Stimulated activated CD8-positive, alpha-beta memory T cell treated with anti-CD3 and anti-CD28 coated beads, Interleukin-7, amount 100 ng/mL, for 4 hours (primary cell): ENCODE measurements around the gene FUT1.
"Not testable (repeated sequence)": the region's sequence is repeated elsewhere in the genome, so short reads cannot be mapped to it uniquely, and the experiment has no call there.

Experiments
- DNase-seq, 2 donors: peaks; one replicate each; pipeline ENCODE4 v3.0.0-alpha.2; 2020; ENCODE audit warnings: low read depth in 2 of 2

FUT1 gene

DNA sequence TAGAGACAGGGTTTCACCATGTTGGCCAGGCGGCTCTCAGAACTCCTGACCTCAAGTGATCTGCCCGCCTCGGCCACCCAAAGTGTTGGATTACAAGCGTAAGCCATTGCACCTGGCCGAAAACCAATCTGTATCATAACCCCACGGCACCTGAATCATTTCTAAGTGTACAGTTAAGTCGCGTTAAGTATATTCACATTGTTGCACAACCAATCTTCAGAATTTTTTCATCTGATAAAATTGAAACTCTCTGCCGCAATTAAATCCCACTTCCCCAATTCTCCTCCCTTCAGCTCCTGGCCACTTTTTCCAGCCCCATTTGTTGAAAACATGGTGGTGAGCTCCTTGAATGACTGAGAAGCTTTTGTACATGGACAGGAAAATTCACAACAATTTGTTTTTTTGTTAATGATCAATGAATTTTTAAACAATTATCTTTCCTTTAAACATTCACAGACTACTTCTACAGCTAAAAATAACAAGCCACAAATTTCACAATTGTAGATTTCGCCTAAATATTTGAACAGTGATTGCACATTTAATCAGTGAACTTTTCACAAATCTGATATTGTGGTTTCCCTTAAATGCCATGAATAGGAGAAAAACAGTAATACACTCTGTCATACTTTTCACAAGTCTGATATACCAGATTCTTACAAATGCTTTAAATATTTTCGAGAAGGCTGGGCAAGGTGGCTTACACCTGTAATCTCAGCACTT is 16.7 kb upstream of the FUT1 start:
- DNase-seq: no peak

DNA sequence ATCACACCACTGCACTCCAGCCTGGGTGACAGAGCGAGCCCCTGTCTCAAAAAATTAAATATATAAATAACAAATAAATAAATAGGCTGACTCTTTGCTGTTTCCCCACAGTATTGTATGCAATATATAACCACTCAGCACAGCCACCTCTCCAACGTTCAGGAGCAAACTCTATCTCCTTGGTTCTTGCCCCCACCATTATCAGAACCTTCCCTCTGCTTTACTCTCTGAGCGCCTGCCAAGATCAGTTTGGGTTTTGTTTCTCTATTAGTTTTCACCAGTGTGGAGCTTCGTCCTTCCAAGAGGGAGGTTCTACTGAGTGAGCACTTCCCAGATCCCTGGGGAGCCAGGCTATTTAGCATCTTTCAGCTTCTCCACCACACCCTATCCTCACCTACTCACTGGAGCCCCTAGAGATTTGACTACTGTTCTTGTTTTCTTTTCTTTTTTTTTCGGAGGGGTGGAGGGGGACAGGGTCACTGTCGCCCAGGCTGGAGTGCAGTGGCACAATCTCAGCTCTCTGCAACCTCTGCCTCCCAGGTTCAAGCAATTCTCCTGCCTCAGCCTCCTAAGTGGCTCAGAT is 15.8 kb upstream of the FUT1 start:
- not testable (repeated sequence) for DNase-seq

DNA sequence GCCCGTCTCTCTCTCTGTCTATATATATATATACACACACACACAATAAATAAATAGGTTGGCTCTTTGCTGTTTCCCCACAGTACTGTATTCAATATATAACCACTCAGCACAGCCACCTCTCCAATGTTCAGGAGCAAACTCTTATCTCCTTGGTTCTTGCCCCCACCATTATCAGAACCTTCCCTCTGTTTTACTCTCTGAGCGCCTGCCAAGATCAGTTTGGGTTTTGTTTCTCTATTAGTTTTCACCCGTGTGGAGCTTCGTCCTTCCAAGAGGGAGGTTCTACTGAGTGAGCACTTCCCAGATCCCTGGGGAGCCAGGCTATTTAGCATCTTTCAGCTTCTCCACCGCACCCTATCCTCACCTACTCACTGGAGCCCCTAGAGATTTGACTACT is 13.4 kb upstream of the FUT1 start:
- not testable (repeated sequence) for DNase-seq

DNA sequence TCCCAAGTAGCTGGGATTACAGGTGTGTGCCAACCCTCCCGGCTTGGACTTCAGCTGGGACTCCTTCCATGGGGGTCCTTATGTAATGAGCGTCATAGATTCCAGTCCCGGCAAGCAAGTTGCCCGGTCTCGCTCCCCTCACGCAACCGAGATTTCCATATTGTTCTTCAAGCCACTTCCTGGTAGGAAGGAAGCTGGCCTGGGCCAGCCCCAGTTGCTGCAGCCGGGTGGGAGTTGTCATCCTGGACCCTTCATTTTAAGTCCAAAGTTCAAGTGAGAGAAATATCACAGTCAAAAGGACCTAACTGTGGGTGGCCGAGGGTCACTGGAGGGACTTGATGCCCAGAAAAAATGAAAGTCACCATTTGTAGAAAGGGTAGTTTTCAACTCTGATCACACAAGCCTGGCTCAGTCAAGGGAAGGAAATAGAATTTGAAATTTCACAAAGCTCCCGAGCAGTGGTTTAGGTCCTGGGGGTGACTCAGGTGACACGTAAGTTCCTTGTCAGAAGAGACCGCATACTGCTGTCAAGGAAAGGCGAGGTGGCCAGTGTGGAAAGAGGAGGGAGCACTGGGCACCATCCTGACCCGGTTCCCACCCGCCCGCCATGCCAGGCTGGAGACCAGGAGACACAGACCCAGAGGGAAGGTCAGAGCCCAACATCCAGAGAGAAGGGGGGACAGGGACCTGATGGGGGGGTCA is 8.2 kb upstream of the FUT1 start:
- no peak for DNase-seq

DNA sequence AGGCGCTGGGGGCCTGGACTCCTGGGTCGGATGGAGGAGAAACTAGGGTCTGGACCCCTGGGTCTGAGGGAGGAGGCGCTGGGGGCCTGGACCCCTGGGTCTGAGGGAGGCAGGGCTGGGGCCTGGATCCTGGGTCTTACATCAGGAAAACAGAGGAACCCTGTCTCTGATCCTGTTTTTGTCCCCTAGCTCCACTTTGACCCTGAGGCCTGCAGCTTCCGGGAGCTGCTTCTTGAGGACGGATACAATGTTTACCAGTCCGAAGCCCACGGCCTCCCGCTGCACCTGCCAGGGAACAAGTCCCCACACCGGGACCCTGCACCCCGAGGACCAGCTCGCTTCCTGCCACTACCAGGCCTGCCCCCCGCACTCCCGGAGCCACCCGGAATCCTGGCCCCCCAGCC is 5.3 kb upstream of the FUT1 start:
- DNase-seq: no peak

DNA sequence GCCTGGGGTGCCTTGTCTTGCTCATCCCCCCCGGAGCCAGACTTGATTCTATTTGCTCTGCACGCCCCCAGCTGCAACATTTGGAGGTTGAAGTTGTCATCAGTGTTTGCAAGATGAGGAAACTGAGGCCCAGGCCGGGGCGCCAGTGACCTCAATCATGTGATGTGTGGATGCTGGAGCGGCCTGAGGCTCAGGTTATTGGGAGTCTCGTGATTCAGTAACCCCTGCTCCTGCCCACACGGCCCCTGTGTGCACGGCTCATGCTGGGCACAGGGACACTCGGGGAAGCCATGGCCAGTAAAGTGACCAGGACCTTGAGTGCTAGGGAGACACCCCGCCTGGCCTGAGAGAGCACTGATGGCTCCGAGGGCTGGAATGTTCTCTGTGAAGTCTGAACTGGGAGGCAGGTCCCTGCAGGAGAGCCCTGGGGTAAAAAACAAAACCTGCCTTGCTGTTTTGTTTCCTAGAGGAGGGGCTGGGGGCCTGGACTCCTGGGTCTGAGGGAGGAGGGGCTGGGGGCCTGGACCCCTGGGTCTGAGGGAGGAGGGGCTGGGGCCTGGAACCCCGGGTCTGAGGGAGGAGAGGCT is 4.7 kb upstream of the FUT1 start:
- DNase-seq: no peak

DNA sequence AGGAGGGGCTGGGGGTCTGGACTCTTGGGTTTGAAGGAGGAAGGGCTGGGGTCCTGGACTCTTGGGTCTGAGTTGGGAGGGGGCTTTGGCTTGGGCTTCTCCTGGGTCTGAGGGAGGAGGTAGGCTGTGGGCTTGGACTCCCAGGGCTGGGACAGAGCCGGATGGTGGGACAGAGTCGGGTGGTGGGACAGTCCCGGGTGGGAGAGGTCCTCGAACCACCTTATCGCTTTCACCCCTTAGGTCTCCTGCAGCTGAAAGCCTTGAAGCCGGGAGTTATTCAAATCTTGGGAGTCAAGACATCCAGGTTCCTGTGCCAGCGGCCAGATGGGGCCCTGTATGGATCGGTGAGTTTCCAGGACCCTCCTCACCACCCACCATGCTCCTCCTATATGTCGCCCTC is 4.2 kb upstream of the FUT1 start:
- DNase-seq: no peak

DNA sequence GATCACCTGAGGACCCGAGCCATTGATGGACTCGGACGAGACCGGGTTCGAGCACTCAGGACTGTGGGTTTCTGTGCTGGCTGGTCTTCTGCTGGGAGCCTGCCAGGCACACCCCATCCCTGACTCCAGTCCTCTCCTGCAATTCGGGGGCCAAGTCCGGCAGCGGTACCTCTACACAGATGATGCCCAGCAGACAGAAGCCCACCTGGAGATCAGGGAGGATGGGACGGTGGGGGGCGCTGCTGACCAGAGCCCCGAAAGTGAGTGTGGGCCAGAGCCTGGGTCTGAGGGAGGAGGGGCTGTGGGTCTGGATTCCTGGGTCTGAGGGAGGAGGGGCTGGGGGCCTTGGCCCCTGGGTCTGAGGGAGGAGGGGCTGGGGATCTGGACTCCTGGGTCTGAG is 3.8 kb upstream of the FUT1 start:
- DNase-seq: no peak

DNA sequence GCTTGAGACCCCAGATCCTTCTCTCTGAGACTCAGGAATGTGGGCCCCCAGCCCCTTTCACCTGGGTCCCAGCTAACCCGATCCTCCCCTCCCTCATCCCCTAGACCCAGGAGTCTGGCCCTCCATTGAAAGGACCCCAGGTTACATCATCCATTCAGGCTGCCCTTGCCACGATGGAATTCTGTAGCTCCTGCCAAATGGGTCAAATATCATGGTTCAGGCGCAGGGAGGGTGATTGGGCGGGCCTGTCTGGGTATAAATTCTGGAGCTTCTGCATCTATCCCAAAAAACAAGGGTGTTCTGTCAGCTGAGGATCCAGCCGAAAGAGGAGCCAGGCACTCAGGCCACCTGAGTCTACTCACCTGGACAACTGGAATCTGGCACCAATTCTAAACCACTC is 3.3 kb upstream of the FUT1 start:
- DNase-seq: no peak

DNA sequence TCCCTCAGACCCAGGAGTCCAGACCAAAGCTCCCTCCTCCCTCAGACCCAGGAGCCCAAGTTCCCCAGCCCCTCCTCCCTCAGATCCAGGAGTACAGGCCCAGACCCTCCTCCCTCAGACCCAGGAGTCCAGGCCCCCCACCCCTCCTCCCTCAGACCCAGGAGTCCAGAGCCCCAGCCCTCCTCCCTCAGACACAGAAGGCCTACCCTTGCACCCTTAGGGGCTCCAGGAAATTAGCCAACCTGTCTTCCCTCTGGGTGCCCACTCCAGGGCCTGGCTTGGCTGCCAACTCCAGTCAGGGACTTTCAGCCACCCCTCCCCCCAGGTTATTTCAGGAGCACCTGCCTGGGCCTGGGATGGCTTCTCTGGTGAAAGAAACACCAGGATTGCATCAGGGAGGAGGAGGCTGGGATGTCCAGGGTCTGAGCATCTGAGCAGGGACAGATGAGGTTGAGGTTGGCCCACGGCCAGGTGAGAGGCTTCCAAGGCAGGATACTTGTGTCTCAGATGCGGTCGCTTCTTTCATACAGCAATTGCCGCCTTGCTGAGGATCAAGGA is 2.7 kb upstream of the FUT1 start, which contains the start of gene FGF21:
Gene FGF21, plus strand, starts transcription at position 441 of the 558 bp plus-strand sequence. CDS start 713 bp downstream, outside the sequence.
- DNase-seq: no peak

DNA sequence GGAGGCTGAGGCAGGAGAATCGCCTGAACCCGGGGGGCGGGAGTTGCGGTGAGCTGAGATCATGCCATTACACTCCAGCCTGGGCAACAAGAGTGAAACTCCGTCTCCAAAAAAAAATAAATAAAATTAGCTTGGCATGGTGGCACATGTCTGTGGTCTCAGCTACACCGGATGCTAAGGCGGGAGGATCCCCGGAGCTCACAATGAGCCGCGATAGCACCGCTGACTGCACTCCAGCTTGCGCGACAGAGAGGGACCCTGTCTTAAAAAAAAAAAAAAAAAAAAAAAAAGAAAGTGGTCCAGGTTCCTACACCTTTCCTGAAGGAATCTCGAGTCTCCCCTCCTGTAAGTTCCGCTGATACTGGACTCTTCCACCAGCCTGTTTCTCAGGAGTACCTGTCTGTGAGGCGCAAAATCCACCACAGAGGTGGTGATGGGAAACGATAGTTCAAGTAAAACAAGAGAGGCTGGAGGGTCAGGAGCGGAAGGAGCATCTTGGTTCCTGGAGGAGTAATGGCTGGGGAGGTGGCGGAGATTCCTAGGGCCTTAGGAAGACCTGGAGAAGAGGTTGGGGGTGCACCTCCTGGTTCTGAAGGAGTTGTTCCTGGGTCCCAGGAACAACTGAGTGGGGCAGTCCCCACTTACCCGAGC is 471 bp downstream of the FUT1 start:
- no peak for DNase-seq

DNA sequence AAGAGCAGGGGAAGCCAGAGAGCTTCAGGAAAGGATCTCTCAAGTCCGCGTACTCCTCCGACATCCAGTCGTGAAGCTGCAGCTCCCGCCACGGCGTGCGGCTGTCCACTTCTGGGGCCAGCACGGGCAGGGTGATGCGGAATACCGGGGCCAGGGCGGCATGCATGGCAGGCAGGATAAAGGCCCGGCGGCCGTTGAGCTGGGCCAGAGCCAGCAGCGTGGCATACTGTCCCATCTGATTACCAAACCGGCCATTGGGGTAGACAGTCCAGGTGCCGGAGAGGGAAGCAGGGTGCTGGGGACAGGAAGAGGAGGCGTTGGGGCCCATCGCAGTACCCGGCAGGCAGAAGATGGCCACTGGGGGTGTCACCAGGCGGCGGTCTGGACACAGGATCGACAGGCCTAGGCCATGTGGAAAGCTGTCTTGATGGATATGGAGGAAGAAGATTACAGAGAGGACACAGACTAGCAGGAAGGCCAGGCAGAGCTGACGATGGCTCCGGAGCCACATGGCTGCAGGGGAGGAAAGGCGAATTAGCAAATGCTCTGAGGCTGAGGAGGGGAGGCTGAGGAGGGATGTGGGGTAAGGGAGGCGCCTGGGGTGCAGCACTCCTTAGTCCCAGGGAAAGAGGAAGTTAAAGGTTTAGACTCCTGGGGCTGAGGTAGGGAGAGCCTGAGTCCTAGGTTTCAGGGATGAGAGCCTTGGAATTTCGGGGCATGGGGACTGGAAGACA is 1.5 kb downstream of the FUT1 start:
- no peak for DNase-seq

DNA sequence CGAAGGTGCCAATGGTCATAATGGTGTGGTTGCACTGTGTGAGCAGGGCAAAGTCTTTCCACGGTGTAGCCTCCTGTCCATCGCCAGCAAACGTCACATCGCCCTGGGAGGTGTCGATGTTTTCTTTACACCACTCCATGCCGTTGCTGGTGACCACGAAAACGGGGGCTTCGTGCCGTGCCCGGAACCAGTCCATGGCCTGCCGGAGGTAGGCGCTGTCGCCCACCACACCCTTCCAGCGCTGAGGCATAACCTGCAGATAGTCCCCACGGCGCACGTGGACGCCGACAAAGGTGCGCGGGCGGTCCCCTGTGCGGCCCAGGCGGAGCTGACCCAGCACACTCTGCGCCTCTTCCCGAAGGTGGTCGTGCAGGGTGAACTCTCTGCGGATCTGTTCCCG is 2.1 kb downstream of the FUT1 start:
- no peak for DNase-seq

DNA sequence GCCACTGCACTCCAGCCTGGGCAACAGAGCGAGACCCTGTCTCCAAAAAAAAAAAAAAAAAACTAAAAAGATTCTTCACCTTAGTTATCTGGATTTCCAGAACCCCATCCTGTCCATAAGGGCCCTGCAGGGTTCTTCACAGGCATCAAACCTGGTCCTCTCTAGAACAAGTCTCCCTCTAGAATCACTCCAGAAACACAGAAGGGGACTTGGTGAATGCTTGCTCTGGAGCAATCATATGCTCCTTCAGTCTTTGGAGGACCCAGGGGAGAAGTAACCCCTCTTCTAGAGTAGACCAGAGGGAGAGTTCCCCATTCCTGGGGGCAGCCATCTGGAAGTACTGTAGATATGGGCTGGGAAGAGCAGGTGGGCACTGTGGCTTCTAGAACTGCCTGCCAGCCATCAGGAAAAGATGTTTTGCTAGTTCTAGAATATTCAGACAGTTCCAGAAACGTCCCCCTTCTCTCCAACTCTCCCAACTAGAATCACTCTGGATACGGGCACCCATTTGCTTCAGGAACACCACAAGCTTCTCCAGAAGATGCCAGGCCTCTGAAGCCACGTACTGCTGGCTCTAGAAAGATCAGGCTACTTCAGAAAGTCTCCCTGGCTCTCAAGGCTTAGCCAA is 2.8 kb downstream of the FUT1 start:
- DNase-seq: no peak

DNA sequence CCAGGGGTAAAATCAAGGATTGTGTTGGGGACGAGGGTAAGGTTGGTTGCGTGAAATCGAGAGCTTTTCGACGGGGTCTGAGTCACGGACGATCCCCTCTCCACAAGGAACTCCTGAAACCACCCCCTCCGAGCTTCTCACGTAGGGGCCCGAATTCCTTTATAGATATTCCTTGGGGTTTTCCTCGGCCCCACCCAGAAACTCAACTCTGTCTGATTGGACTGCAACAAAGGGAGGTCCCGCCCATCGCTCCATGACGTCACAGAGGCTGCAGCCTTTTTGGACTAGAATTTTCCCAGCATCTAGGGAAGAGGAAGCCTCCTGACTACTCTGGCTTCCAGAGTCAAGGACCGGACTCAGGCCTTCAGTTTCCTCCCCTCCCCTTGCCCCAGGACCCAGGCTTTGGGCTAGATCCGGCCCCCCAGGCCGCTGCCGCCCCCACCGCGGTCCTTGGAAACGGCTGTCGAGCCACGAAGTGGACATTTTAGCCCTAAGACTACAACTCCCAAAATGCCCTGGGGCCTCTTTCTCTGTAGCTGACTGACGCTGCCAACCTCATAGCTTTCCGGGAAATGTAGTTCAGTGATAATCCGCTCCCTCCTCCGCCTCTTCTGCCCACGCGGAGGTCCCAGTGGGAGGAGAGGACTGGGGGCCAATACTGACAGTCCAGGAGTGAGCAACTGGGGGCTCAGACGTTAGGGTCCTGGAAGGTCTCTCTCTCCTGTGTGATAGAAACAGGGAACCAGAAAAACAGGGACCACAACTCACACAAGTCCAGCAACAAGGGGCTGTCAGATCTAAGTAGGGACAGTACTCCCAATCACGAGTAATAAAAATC is 5.5 kb downstream of the FUT1 start, which contains the start of gene IZUMO1:
Gene IZUMO1, minus strand, starts transcription at position 172 of the 838 bp plus-strand sequence. CDS start 1,050 bp downstream, outside the sequence.
- peak in 1 of 2 donors; percentile 29 for DNase-seq

DNA sequence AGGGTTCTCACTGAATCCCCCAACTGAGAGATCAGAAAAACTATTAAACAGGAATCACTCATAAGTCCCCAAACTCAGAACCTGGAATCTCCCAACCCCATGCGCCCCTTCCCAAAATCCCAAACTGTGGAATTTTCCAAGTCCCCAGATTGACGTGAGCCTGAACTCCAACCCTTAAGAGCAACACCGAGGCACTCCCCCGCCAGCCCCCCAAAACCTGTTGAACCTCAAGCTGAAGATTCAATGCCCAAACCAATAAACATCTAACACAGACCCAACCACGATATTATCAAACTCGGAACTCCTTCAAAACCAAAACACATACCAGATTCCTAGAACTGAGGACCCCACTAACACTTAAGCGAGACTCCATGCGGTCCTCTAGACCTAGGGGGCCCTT is 6.3 kb downstream of the FUT1 start:
- no peak for DNase-seq

DNA sequence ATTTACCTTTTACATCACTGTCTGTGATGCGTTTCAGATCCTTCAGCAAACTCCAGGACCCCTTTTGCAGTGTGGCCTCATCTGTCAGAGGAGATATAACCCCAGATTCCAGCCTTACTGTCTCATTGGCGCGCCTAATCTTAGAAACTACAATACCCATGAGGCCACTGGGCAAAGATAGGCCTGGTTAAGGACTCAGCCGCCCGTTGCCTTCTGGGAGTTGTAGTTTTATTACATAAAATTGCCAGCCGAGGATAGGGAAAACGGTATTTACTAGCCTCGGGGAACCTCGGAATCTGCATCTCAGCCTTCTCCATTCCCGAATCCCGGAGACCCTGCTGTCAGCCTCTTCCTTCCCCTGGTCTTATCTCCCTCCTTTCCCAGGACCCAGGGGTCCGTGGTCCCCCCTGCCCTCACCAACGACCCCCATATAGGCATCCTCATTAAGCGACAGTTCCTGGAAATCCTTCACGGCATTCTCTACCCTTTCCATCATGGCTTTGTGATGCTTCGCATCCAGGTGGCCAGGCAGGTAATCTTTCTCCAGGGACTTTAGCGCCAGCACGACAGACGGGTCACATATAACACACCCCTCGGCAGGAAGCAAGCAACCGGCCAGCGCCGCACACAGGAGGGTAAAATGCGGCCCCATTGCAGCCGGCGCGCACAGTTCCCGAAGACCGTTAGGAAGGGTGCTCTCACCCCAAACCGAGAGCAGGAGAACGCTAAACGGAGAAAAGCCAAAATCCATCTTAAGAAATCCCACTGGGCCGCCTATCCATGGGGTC is 7.0 kb downstream of the FUT1 start:
- peak in 1 of 2 donors; percentile 27 for DNase-seq

DNA sequence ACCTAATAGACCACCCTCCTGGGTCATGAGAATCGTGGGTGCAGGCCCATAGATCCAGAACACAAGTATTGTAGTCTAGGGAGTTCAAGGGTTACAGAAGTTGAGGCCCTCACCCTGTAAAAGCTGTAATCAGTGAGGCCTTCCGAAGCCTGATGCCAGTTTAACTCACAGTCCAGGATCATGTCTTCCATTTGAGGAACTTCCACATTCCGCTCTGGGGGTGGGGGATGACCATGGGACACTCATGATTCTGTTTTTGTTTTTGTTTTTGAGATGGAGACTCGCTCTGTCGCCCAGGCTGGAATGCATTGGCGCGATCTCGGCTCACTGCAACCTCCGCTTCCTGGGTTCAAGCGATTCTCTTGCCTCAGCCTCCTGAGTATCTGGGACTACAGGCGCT is 10.3 kb downstream of the FUT1 start:
- no peak for DNase-seq
